K562 (cell line): ENCODE measurements around the gene SORT1. TPM values are rescaled to one million over a fixed set of nuclear protein-coding genes. Genes with fewer than 3 reads are reported as not detected.

Source experiments
- BACH1 ChIP-seq: fragments of 200-800 bp; sonication (Bioruptor generic); IDR thresholded peaks from 2 replicates; pipeline ENCODE4 v1.6.1; 2016; ENCODE audit warnings: missing genetic modification characterization, missing compliant biosample characterization
- BHLHE40 ChIP-seq: IDR thresholded peaks from 2 replicates; pipeline ENCODE4 v1.6.1; 2011; ENCODE audit warnings: low read length, improper control_type of control experiment
- CLOCK ChIP-seq: fragments of 250-450 bp; sonication (Bioruptor Pico); IDR thresholded peaks from 2 replicates; pipeline ENCODE4 v1.4.0; 2020; ENCODE audit warnings: mild to moderate bottlenecking, moderate library complexity, borderline replicate concordance
- COPS2 ChIP-seq: fragments of 450-650 bp; conservative IDR thresholded peaks from 2 replicates; pipeline ENCODE4 v1.6.1; 2016; ENCODE audit warnings: mild to moderate bottlenecking, moderate library complexity
- DMBX1 ChIP-seq: fragments of 250-450 bp; sonication (Bioruptor Pico); IDR thresholded peaks from 2 replicates; pipeline ENCODE4 v1.8.0; 2022; ENCODE audit warnings: inconsistent platforms, mild to moderate bottlenecking, moderate library complexity, borderline replicate concordance
- FUS ChIP-seq: fragments of 200-400 bp; formaldehyde crosslinking; optimal IDR thresholded peaks from 2 replicates; pipeline ENCODE3; 2017; ENCODE audit warnings: low read depth, low read length
- HMGN3 ChIP-seq: IDR thresholded peaks from 2 replicates; pipeline ENCODE4 v1.6.1; 2011; ENCODE audit warnings: borderline replicate concordance, low read depth, mild to moderate bottlenecking, mixed read lengths, low read length; ENCODE audit not compliant: insufficient read length; ENCODE audit errors: extremely low read depth
- MBD1 ChIP-seq: fragments of 250-450 bp; sonication (Bioruptor Pico); IDR thresholded peaks from 2 replicates; pipeline ENCODE4 v1.8.0; 2022; ENCODE audit warnings: inconsistent platforms
- PREB ChIP-seq: sonication (generic); formaldehyde crosslinking; IDR thresholded peaks from 2 replicates; pipeline ENCODE4 v1.8.1; 2023; ENCODE audit warnings: mild to moderate bottlenecking, missing genetic modification reagents
- RB1 ChIP-seq: fragments of 450-650 bp; IDR thresholded peaks from 2 replicates; pipeline ENCODE4 v1.6.1; 2017; ENCODE audit warnings: low read depth, mild to moderate bottlenecking
- SP1 ChIP-seq: sonication (generic); formaldehyde crosslinking; IDR thresholded peaks from 2 replicates; pipeline ENCODE4 v1.8.1; 2022; ENCODE audit warnings: mild to moderate bottlenecking, missing genetic modification reagents
- TAF7 ChIP-seq: fragments of 450-650 bp; IDR thresholded peaks from 2 replicates; pipeline ENCODE4 v1.6.1; 2016; ENCODE audit warnings: missing genetic modification characterization, missing compliant biosample characterization
- ZNF41 ChIP-seq: fragments of 250-450 bp; sonication (Bioruptor Pico); conservative IDR thresholded peaks from 2 replicates; pipeline ENCODE4 v1.4.0; 2020; ENCODE audit warnings: mild to moderate bottlenecking
- polyA plus RNA-seq, 8 experiments: library from polyadenylated mRNA; depleted of rRNA in 4 of 8; stranded (reverse) in 5 of 8; unstranded in 3 of 8; fragments of >200 nt; fragmentation: Nextera tagmentation in 2 of 8; fragmentation: Illumina TruSeq in 1 of 8; extraction: Ambion mirVana in 2 of 8; extraction: Trizol in 1 of 8; gene quantifications; 2 replicates each; pipeline versions ENCODE4 v1.2.1 to v1.2.3, GENCODE V29; 2011 to 2014; ENCODE audit warnings: inconsistent platforms in 1 of 8, missing spikeins in 1 of 8
- total RNA-seq, 7 experiments: library from RNA; depleted of rRNA in 6 of 7; stranded (reverse); fragments of >200 nt in 6 of 7; fragmentation: Illumina TruSeq in 2 of 7; extraction: Trizol in 2 of 7; gene quantifications; 2 replicates each; pipeline versions ENCODE4 v1.2.1 to v1.2.3, GENCODE V29; 2011 to 2021; ENCODE audit warnings: low replicate concordance in 1 of 7

SORT1 gene
- total and polyA plus RNA-seq, 9 of the 15 experiments (the other 6 are each of a cell fraction or from before 2014, with no cell fraction given), result 27.4 to 112 (median 65.0) TPM

GRCh38 chr1:109298666-109299557, 98.8 kb downstream of the SORT1 start (continued):
- TF ChIP-seq CLOCK, result no peak
- TF ChIP-seq HMGN3, result no peak
- TF ChIP-seq DMBX1, result peak; percentile 79
- no peak for TF ChIP-seq SP1 (CRISPR knock-in tag)
- 0 out of 2 replicates have a peak, but pooled peaks have one; percentile 53 for TF ChIP-seq MBD1 (CRISPR knock-in tag)
- TF ChIP-seq TAF7 (tag), result no peak
- TF ChIP-seq FUS, result no peak
- no peak for TF ChIP-seq COPS2
- TF ChIP-seq PREB (CRISPR knock-in tag), result no peak
- peak; percentile 78 for TF ChIP-seq BHLHE40
- no peak for TF ChIP-seq RB1
- TF ChIP-seq ZNF41 (CRISPR knock-in tag), result 0 out of 2 replicates have a peak, but pooled peaks have one; percentile 20
- peak; percentile 70 for TF ChIP-seq BACH1 (tag)
